ENCODE data around the gene HSP90B1.

DNA sequence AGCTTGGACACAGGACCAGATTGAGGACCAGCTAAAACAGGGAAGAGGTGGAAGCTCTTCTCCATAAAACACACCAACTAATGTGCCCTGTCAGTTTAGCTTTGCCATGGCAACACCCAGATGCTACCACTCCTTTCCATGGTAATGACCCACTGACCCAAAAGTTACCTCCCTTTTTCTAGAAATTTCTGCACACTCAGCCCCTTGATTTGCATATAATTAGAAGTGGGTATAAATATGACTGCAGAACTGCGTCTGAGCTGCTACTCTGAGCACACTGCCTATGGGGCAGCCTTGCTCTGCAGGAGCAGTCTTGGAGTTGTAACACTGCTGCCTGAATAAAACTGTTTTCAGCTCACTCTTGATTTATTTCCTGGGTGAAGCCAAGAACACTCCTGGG, 32.3 kb downstream of the HSP90B1 start:
- TF ChIP-seq POLR2A (IDR thresholded peaks at IDR 0.05) (no peak), CTCF (IDR thresholded peaks at IDR 0.05) (no peak)

Data from transverse colon (tissue), 3 donors.